Mesothelial cell of epicardium (in vitro differentiated cells): ENCODE results near the gene SLC49A4. TPM values are rescaled to one million over a fixed set of nuclear protein-coding genes. Genes with fewer than 3 reads are reported as not detected.

Source experiments
- DNase-seq, 2 experiments: peaks; one replicate each; pipeline ENCODE4 v3.0.0; 2021; ENCODE audit warnings: low spot score in 2 of 2; ENCODE audit not compliant: unreplicated experiment in 2 of 2
- H3K27ac Mint-ChIP-seq: 2 replicates; pipeline ENCODE4 v1.8.0; 2021; ENCODE audit warnings: mixed read lengths
- H3K27me3 Mint-ChIP-seq: 2 replicates; pipeline ENCODE4 v1.8.0; 2021; ENCODE audit warnings: low read depth, mixed read lengths
- H3K36me3 Mint-ChIP-seq: 2 replicates; pipeline ENCODE4 v1.8.0; 2021; ENCODE audit warnings: mixed read lengths
- H3K4me1 Mint-ChIP-seq: 2 replicates; pipeline ENCODE4 v1.8.0; 2021; ENCODE audit warnings: mixed read lengths
- H3K4me3 Mint-ChIP-seq: 2 replicates; pipeline ENCODE4 v1.8.0; 2021; ENCODE audit warnings: mild to moderate bottlenecking, moderate library complexity, mixed read lengths
- H3K9me3 Mint-ChIP-seq: 2 replicates; pipeline ENCODE4 v1.8.0; 2021; ENCODE audit warnings: mixed read lengths
- total RNA-seq: library from RNA; stranded (reverse); gene quantifications from 3 replicates; pipeline ENCODE4 v1.2.1, GENCODE V29; 2021
- TF ChIP-seq, protein P1 (sequence below): fragments of 200-600 bp; sonication (generic); IDR thresholded peaks from one replicate; pipeline ENCODE4 v1.5.0; 2021; ENCODE audit warnings: antibody characterized with exemption; ENCODE audit not compliant: unreplicated experiment

Gene SLC49A4
- total RNA-seq, 1 donor from 2014 or later, result 18.1 TPM

DNA sequence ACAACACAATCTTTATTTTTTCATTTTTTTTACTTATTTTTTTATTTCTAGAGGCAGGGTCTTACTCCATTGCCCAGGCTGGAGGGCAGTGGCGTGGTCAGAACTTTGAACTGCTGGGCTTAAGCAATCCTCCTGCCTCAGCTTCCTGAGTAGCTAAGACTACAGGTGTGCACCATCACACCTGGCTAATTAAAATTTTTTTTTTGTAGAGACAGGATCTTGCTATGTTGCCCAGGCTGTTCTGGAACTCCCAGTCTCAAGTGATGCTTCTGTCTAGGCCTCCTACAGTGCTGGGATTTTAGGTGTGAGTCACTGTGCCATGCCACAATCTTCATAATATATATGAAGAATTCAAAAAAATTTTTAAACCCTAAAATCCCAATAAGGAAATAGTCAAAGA lies 22.0 kb upstream of the SLC49A4 start:
- DNase-seq, result no peak
- H3K27ac Mint-ChIP-seq, result no peak overlapping the region
- no peaks in the 10 kb centered on the region for H3K9me3 Mint-ChIP-seq

DNA sequence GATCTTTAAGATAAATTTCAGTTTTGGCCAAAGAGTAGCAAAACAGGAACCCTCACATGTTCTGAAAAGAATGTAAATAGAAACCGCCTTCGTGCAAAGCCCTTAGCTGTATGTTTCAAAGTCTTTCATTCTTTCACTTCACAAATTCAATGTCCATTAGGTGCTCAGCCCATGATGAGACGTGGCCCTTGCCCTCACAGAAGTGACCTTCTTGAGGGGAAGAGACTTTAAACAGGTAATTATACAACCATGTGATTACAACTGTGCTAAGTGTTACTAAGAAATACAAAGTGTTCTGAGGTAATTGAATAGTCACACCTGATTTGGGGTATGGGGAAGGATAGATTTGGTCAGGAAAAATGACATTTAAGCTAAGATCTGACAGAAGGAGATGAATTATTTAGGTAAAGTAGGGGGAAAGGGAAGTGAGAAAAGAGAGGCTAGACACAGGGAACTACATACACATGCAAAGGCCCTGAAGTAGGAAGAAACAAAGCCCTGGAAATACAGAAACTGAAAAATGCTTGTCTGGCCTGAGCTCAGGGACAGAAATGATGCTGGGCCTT lies 20.8 kb upstream of the SLC49A4 start:
- H3K36me3 Mint-ChIP-seq, result peaks cover 5% of the 10 kb centered on the region
- TF ChIP-seq, protein P1, sequence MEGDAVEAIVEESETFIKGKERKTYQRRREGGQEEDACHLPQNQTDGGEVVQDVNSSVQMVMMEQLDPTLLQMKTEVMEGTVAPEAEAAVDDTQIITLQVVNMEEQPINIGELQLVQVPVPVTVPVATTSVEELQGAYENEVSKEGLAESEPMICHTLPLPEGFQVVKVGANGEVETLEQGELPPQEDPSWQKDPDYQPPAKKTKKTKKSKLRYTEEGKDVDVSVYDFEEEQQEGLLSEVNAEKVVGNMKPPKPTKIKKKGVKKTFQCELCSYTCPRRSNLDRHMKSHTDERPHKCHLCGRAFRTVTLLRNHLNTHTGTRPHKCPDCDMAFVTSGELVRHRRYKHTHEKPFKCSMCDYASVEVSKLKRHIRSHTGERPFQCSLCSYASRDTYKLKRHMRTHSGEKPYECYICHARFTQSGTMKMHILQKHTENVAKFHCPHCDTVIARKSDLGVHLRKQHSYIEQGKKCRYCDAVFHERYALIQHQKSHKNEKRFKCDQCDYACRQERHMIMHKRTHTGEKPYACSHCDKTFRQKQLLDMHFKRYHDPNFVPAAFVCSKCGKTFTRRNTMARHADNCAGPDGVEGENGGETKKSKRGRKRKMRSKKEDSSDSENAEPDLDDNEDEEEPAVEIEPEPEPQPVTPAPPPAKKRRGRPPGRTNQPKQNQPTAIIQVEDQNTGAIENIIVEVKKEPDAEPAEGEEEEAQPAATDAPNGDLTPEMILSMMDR, result no peak
- no peak for DNase-seq
- no peaks in the 10 kb centered on the region for H3K27me3 Mint-ChIP-seq
- H3K4me1 Mint-ChIP-seq, result no peaks in the 10 kb centered on the region
- H3K9me3 Mint-ChIP-seq, result no peaks in the 10 kb centered on the region
- H3K27ac Mint-ChIP-seq, result no peak overlapping the region
- H3K4me3 Mint-ChIP-seq, result no peak overlapping the region

More for the DNA sequence above, 22.0 kb upstream of the SLC49A4 start:
- H3K36me3 Mint-ChIP-seq, result peaks cover 5% of the 10 kb centered on the region
- TF ChIP-seq, protein P1, result no peak
- no peaks in the 10 kb centered on the region for H3K27me3 Mint-ChIP-seq
- H3K4me1 Mint-ChIP-seq, result peaks cover 7% of the 10 kb centered on the region
- H3K4me3 Mint-ChIP-seq, result no peak overlapping the region

DNA sequence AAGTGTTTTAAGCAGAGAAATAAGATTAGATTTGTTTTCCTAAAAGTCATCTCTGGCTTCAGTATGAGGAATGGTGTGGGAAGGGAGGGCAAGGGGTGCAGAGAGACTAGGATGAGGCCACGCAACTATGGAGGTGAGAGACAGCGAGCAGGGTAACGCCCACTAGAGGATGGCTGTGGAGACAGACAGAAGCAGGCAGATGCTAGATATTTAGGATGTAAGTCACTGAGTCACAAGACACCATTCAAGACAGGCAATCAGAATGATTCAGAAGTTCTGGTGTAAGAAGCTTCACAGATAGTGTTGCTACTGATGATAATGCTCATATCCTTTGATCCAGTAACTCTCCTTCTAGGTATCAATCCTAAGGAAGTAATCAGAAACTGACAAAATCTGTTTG lies 20.3 kb upstream of the SLC49A4 start:
- TF ChIP-seq, protein P1, result no peak

DNA sequence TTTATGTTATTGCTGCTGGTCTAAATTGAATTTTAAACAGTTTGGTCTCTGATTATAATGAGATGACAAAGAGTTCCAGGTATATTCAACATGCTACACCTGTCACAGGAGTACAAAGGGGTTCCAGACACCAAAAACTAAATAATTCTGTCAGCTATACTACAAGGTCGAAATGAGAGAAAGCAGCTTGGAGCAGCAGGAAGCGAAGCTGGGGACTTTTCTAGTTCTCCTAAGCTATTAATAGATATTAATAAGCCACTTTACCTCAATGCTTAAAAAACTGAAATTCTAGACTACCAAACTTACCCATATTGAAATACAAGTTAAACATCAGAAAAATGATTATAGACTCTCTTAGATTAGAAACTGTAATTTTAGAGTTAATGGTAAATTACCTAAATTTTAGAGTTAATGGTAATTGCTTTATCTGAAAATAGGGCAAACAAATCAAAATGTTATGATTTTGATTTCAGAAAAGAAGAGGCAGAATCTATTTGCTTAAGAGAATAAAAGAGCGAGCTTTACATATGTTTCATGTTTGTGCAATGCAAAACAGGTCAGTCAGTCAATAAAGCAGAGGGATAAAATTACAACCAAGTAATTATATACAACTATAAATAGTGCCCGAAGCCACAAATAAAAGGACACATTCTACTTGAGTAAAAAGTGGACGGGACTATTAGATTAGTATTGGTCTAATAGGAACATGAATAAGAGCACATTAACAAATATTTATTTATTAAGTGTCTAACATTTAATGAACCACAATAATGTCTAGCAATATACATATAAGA lies 18.0 kb upstream of the SLC49A4 start:
- H3K36me3 Mint-ChIP-seq, result peaks cover 9% of the 10 kb centered on the region
- H3K27me3 Mint-ChIP-seq, result no peaks in the 10 kb centered on the region
- DNase-seq, result no peak
- H3K27ac Mint-ChIP-seq, result no peak overlapping the region
- H3K4me3 Mint-ChIP-seq, result no peak overlapping the region
- peaks cover 4% of the 10 kb centered on the region for H3K9me3 Mint-ChIP-seq
- no peaks in the 10 kb centered on the region for H3K4me1 Mint-ChIP-seq
- TF ChIP-seq, protein P1, result no peak

More for the DNA sequence above, 20.3 kb upstream of the SLC49A4 start:
- H3K27me3 Mint-ChIP-seq, result no peaks in the 10 kb centered on the region
- H3K4me3 Mint-ChIP-seq, result no peak overlapping the region
- no peak overlapping the region for H3K27ac Mint-ChIP-seq
- DNase-seq, result no peak
- no peaks in the 10 kb centered on the region for H3K4me1 Mint-ChIP-seq
- no peaks in the 10 kb centered on the region for H3K9me3 Mint-ChIP-seq
- peaks cover 5% of the 10 kb centered on the region for H3K36me3 Mint-ChIP-seq

DNA sequence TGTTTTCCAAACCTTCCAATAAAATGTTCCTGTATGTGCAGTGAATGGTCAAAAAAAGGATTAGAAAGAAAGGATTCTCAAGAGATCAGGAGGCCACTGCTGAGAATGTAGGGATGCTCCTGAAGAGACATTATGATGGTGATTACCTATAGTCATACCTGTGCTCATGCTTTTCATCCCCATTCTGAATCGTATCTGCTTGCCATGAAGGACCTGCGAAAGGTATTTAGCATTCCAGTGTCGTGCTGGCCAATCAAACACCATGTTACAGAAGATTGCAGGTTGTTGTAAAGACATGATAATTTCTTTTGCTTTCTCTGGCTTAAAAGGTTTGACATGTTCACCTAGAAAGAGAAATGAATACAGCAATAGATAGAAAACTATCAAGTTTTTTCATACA lies 17.3 kb upstream of the SLC49A4 start:
- no peak overlapping the region for H3K27ac Mint-ChIP-seq
- no peak overlapping the region for H3K4me3 Mint-ChIP-seq
- TF ChIP-seq, protein P1, result no peak
- H3K36me3 Mint-ChIP-seq, result peaks cover 9% of the 10 kb centered on the region
- no peaks in the 10 kb centered on the region for H3K27me3 Mint-ChIP-seq
- DNase-seq, result no peak
- H3K9me3 Mint-ChIP-seq, result peaks cover 4% of the 10 kb centered on the region
- H3K4me1 Mint-ChIP-seq, result no peaks in the 10 kb centered on the region
